ENCODE results near the gene ZNF14. TPM values are rescaled to one million over a fixed set of nuclear protein-coding genes. Genes with fewer than 3 reads are reported as not detected.

The ZNF14 gene
- total RNA-seq, 4 donors from 2014 or later: 7.4 to 11.4 (median 9.6) TPM

GRCh38 chr19:19751846-19752245 lies 18.9 kb upstream of the ZNF14 start:
- no peak overlapping the region for H3K4me3 ChIP-seq
- no peaks in the 10 kb centered on the region for H3K9me3 ChIP-seq
- 45 to 85% methylated on average over 3 to 4 of the region's 12 CpGs for WGBS, 2 donors (ENCODE audit: low coverage in 1 of 2)
- no peak for TF ChIP-seq EP300 (IDR thresholded peaks at IDR 0.05)
- no peak for TF ChIP-seq POLR2AphosphoS5 (IDR thresholded peaks at IDR 0.05)
- no peak overlapping the region for H3K27ac ChIP-seq
- peaks cover 12% of the 10 kb centered on the region for H3K27me3 ChIP-seq
- no peaks in the 10 kb centered on the region for H3K36me3 ChIP-seq
- H3K4me1 ChIP-seq: no peaks in the 10 kb centered on the region
- no peak for ATAC-seq

- Histone ChIP-seq H3K27me3 (peaks cover 18% of the 10 kb centered on the region), H3K36me3 (no peaks in the 10 kb centered on the region), H3K27ac (no peak overlapping the region), H3K4me3 (no peak overlapping the region), H3K9me3 (no peaks in the 10 kb centered on the region), H3K4me1 (no peaks in the 10 kb centered on the region)
- 60 to 100% methylated on average over 1 of the region's 40 CpGs for WGBS, 2 donors (ENCODE audit: low coverage in 1 of 2)
- ATAC-seq: no peak
- TF ChIP-seq CTCF (IDR thresholded peaks at IDR 0.05) (no peak), EP300 (IDR thresholded peaks at IDR 0.05) (no peak), POLR2AphosphoS5 (IDR thresholded peaks at IDR 0.05) (no peak), POLR2A (IDR thresholded peaks at IDR 0.05) (no peak)
Measured at GRCh38 chr19:19750842-19751790, 18.2 kb upstream of the ZNF14 start.

- peaks cover 18% of the 10 kb centered on the region for H3K27me3 ChIP-seq
- H3K9me3 ChIP-seq: no peaks in the 10 kb centered on the region
- H3K4me1 ChIP-seq: no peaks in the 10 kb centered on the region
- no peaks in the 10 kb centered on the region for H3K36me3 ChIP-seq
- H3K27ac ChIP-seq: no peak overlapping the region
- no peak for TF ChIP-seq CTCF (IDR thresholded peaks at IDR 0.05)
- TF ChIP-seq EP300 (IDR thresholded peaks at IDR 0.05): no peak
- no peak for TF ChIP-seq POLR2A (IDR thresholded peaks at IDR 0.05)
- no peak for TF ChIP-seq POLR2AphosphoS5 (IDR thresholded peaks at IDR 0.05)
- no peak overlapping the region for H3K4me3 ChIP-seq
- no peak for ATAC-seq
- WGBS, 2 donors (ENCODE audit: low coverage in 1 of 2): 100% methylated on average over 2 of the region's 17 CpGs; no CpG with 5 or more reads in 1 of the 2 donors
Measured at GRCh38 chr19:19749908-19750841, 17.3 kb upstream of the ZNF14 start.

- TF ChIP-seq POLR2A (IDR thresholded peaks at IDR 0.05) (no peak), CTCF (IDR thresholded peaks at IDR 0.05) (no peak), POLR2AphosphoS5 (IDR thresholded peaks at IDR 0.05) (no peak), EP300 (IDR thresholded peaks at IDR 0.05) (no peak)
- Histone ChIP-seq H3K36me3 (no peaks in the 10 kb centered on the region), H3K4me1 (no peaks in the 10 kb centered on the region), H3K9me3 (no peaks in the 10 kb centered on the region), H3K27ac (no peak overlapping the region), H3K27me3 (peaks cover 18% of the 10 kb centered on the region), H3K4me3 (no peak overlapping the region)
- 82% methylated on average over 3 of the region's 13 CpGs; no CpG with 5 or more reads in 1 of the 2 donors for WGBS, 2 donors (ENCODE audit: low coverage in 1 of 2)
- no peak for ATAC-seq
Measured at GRCh38 chr19:19749117-19749907, 16.4 kb upstream of the ZNF14 start.

All from gastroesophageal sphincter (tissue), 4 donors.